Stimulated activated naive B cell treated with anti-CD40 and anti-IgM and Interleukin-4, amounts not matched to agents 10 μg/mL and 1 μg/mL and 100 μg/mL, for 72 hours (primary cell): ENCODE results near the gene DRC3.
A peak's percentile ranks its signal among the peaks of the same experiment; 100 is the strongest.

Experiments used
- ATAC-seq, 2 donors: fragments of 150-1000 bp; cut with Tn5 transposase; replicated peaks; 2 replicates each; pipeline ENCODE4 v1.10.0; 2021; ENCODE audit warnings: moderate library complexity in 1 of 2
- DNase-seq: peaks from one replicate; pipeline ENCODE4 v3.0.0; 2021
- H3K27ac Mint-ChIP-seq: one replicate; pipeline ENCODE4 v1.8.0; 2022; ENCODE audit warnings: mild to moderate bottlenecking, mixed read lengths
- H3K27me3 Mint-ChIP-seq, 2 donors: one replicate each; pipeline ENCODE4 v1.8.0; 2022; ENCODE audit warnings: mixed read lengths in 2 of 2
- H3K36me3 Mint-ChIP-seq, 2 donors: one replicate each; pipeline ENCODE4 v1.8.0; 2022; ENCODE audit warnings: mixed read lengths in 2 of 2, mild to moderate bottlenecking in 1 of 2
- H3K4me1 Mint-ChIP-seq, 2 donors: one replicate each; pipeline ENCODE4 v1.8.0; 2022; ENCODE audit warnings: mixed read lengths in 2 of 2, mild to moderate bottlenecking in 1 of 2
- H3K4me3 Mint-ChIP-seq, 2 donors: one replicate each; pipeline ENCODE4 v1.8.0; 2022; ENCODE audit warnings: mild to moderate bottlenecking in 2 of 2, mixed read lengths in 2 of 2, moderate library complexity in 1 of 2
- H3K9me3 Mint-ChIP-seq, 2 donors: one replicate each; pipeline ENCODE4 v1.8.0; 2022; ENCODE audit warnings: mixed read lengths in 2 of 2, mild to moderate bottlenecking in 1 of 2

Gene DRC3

GRCh38 chr17:17966399-17966798 is 6.3 kb upstream of the DRC3 start:
- no peak for DNase-seq
- no peaks in the 10 kb centered on the region for H3K9me3 Mint-ChIP-seq
- H3K4me1 Mint-ChIP-seq: peaks cover 18 to 20% of the 10 kb centered on the region in 2 donors
- H3K27me3 Mint-ChIP-seq: no peaks in the 10 kb centered on the region
- H3K4me3 Mint-ChIP-seq: no peak overlapping the region
- H3K36me3 Mint-ChIP-seq: no peaks in the 10 kb centered on the region
- H3K27ac Mint-ChIP-seq: no peak overlapping the region
- no peak for ATAC-seq

GRCh38 chr17:17970699-17971430 is 1.8 kb upstream of the DRC3 start:
- Mint-ChIP-seq H3K9me3 (no peaks in the 10 kb centered on the region), H3K4me3 (peak overlapping the region; percentile 96), H3K27me3 (no peaks in the 10 kb centered on the region), H3K36me3 (no peaks in the 10 kb centered on the region), H3K4me1 (peaks cover 13 to 14% of the 10 kb centered on the region in 2 donors), H3K27ac (peak overlapping the region; percentile 82)
- ATAC-seq (no peak), DNase-seq (no peak)

GRCh38 chr17:17971431-17972125 is 1.1 kb upstream of the DRC3 start:
- H3K9me3 Mint-ChIP-seq: no peaks in the 10 kb centered on the region
- H3K4me1 Mint-ChIP-seq: peaks cover 13 to 14% of the 10 kb centered on the region in 2 donors
- H3K27ac Mint-ChIP-seq: peak overlapping the region; percentile 82
- DNase-seq (peak; percentile 13), ATAC-seq (no peak)
- no peaks in the 10 kb centered on the region for H3K36me3 Mint-ChIP-seq
- H3K27me3 Mint-ChIP-seq: no peaks in the 10 kb centered on the region
- peak overlapping the region; percentile 96 for H3K4me3 Mint-ChIP-seq

GRCh38 chr17:17972952-17973254 is 241 bp downstream of the DRC3 start:
- no peaks in the 10 kb centered on the region for H3K36me3 Mint-ChIP-seq
- no peaks in the 10 kb centered on the region for H3K27me3 Mint-ChIP-seq
- H3K27ac Mint-ChIP-seq: peak overlapping the region; percentile 81
- DNase-seq (no peak), ATAC-seq (peak; percentile 0 to 1)
- H3K4me3 Mint-ChIP-seq: peak overlapping the region; percentile 96
- H3K9me3 Mint-ChIP-seq: no peaks in the 10 kb centered on the region
- peaks cover 11 to 14% of the 10 kb centered on the region in 2 donors for H3K4me1 Mint-ChIP-seq

DNA sequence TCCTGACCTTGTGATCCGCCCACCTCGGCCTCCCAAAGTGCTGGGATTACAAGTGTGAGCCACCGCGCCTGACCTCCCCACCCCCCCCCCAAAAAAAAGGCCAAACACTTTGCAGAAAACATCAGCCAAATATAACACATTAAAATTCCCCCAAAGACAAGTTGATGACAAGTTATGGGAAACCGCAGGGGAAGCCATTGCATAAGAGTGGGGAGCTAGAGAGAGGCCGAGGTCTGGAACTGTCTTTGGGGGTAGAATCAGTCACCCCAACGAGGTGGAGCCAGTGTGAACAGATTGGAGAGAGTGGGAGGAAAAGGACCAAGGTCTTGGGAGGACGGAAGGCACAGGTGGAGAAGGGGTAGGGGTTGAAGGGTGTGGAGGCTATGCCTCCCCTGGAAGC is 2.8 kb downstream of the DRC3 start:
- ATAC-seq (no peak), DNase-seq (no peak)
- Mint-ChIP-seq H3K9me3 (no peaks in the 10 kb centered on the region), H3K27me3 (no peaks in the 10 kb centered on the region), H3K4me3 (no peak overlapping the region), H3K27ac (no peak overlapping the region), H3K4me1 (peaks cover 16 to 24% of the 10 kb centered on the region in 2 donors), H3K36me3 (no peaks in the 10 kb centered on the region)

DNA sequence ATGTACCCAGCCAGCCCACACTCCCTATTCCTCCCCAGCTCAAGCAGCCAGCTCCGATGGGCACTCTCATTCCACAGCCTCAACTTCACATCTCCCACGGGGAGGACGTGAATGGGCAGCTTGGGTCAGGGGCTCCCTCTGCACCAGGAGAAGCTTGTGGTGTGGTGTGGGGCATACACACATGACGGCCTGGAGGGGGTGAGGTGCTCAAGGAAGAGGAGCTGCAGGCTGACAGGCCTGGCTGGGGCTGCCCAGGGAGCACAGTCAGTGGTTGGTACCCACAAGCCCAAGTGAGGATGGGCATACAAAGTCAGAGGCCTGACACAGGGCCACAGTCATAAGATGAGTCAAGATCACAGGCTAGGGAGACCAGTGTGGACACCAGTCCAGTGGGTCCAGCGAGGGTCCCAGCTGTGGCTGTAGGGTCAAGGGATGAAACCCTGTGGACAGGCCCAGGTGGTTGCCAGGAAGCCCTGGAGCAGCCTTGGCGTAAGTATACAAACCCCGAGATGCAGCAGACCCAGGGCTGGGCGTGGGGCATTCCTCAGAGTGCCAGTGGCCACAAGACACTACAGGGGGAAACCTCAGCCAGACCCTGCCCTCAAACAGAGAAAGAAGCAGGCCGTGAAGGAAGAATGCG is 4.4 kb downstream of the DRC3 start:
- Mint-ChIP-seq H3K27me3 (no peaks in the 10 kb centered on the region), H3K4me3 (no peak overlapping the region), H3K27ac (no peak overlapping the region), H3K4me1 (peaks cover 9 to 16% of the 10 kb centered on the region in 2 donors), H3K36me3 (no peaks in the 10 kb centered on the region), H3K9me3 (no peaks in the 10 kb centered on the region)
- ATAC-seq (no peak), DNase-seq (no peak)

- Mint-ChIP-seq H3K4me3 (no peak overlapping the region), H3K4me1 (peaks cover 6 to 16% of the 10 kb centered on the region in 2 donors), H3K27ac (no peak overlapping the region), H3K9me3 (no peaks in the 10 kb centered on the region), H3K36me3 (no peaks in the 10 kb centered on the region), H3K27me3 (no peaks in the 10 kb centered on the region)
- no peak for ATAC-seq
- no peak for DNase-seq
These were observed 6.1 kb downstream of the DRC3 start for GRCh38 chr17:17978481-17979424.

- Mint-ChIP-seq H3K4me3 (no peak overlapping the region), H3K27ac (no peak overlapping the region), H3K36me3 (no peaks in the 10 kb centered on the region), H3K27me3 (no peaks in the 10 kb centered on the region), H3K4me1 (peaks cover 6 to 16% of the 10 kb centered on the region in 2 donors), H3K9me3 (no peaks in the 10 kb centered on the region)
- ATAC-seq: no peak
- DNase-seq: no peak
These were observed 7.1 kb downstream of the DRC3 start for GRCh38 chr17:17979778-17980177.

DNA sequence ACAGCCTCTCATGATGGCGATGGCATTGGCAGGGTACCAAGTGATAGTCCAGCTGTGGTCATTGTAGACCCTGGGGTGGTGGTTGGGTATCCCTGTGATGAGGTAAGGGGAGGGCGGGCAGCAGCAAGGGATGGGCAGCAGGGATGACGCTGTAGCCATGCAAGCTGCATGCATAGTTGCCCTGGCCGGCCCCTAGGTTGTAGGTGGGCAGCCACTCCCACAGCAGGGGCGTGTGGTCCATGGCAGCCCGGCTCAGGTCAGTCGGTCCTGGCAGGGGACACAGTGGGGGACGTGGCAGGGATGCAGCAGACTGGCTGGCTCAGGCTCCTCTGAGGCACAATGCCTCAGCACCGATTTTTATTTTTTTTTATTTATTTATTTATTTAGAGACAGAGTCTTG is 8.7 kb downstream of the DRC3 start:
- ATAC-seq (no peak), DNase-seq (no peak)
- no peaks in the 10 kb centered on the region for H3K27me3 Mint-ChIP-seq
- H3K36me3 Mint-ChIP-seq: no peaks in the 10 kb centered on the region
- H3K4me3 Mint-ChIP-seq: no peak overlapping the region
- H3K9me3 Mint-ChIP-seq: no peaks in the 10 kb centered on the region
- no peak overlapping the region for H3K27ac Mint-ChIP-seq
- H3K4me1 Mint-ChIP-seq: peaks cover 6 to 16% of the 10 kb centered on the region in 2 donors

DNA sequence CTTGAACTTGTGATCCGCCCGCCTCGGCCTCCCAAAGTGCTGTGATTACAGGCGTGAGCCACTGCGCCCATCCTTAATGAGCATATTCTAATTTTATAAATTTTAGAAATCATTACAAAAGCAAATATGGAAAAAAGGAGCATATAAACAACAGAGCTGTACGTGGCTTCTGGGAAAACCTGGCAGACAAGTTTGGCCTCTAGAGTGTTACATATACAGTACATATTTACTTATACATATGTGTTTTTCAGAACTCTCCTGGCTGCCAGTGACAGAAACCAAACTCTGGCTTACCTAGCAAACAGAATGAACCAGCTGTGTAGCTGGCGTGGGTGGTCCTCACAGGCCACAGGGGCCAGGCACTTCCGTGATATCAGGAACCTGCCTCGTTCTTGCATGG is 10.1 kb downstream of the DRC3 start:
- H3K27ac Mint-ChIP-seq: no peak overlapping the region
- ATAC-seq: no peak
- DNase-seq: no peak
- H3K27me3 Mint-ChIP-seq: no peaks in the 10 kb centered on the region
- H3K4me3 Mint-ChIP-seq: no peak overlapping the region
- no peaks in the 10 kb centered on the region for H3K9me3 Mint-ChIP-seq
- H3K36me3 Mint-ChIP-seq: no peaks in the 10 kb centered on the region
- peaks cover 6 to 15% of the 10 kb centered on the region in 2 donors for H3K4me1 Mint-ChIP-seq

GRCh38 chr17:17983376-17983775 is 10.7 kb downstream of the DRC3 start:
- Mint-ChIP-seq H3K9me3 (no peaks in the 10 kb centered on the region), H3K4me1 (peaks cover 6 to 9% of the 10 kb centered on the region in 2 donors), H3K36me3 (no peaks in the 10 kb centered on the region), H3K27me3 (no peaks in the 10 kb centered on the region), H3K27ac (no peak overlapping the region), H3K4me3 (no peak overlapping the region)
- ATAC-seq: no peak
- DNase-seq: no peak

DNA sequence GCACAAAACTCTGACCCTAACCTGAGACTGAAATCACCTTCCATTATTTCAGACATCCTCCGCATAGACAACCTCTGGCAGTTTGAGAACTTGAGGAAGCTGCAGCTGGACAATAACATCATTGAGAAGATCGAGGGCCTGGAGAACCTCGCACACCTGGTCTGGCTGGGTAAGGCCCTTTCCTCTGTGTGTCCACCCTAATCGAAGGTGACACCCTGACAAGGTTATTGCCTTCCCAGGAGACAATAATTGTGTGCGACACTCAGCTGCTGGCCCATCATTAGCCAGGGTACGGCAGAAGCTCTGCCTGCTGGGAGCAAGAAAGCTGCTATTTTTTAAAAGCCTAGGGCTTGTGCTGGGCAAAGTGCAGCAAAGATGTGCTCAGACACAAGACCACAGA is 11.1 kb downstream of the DRC3 start:
- H3K27me3 Mint-ChIP-seq: no peaks in the 10 kb centered on the region
- no peaks in the 10 kb centered on the region for H3K36me3 Mint-ChIP-seq
- H3K27ac Mint-ChIP-seq: no peak overlapping the region
- H3K4me1 Mint-ChIP-seq: peaks cover 4 to 5% of the 10 kb centered on the region in 2 donors
- no peaks in the 10 kb centered on the region for H3K9me3 Mint-ChIP-seq
- no peak for ATAC-seq
- H3K4me3 Mint-ChIP-seq: no peak overlapping the region
- no peak for DNase-seq

DNA sequence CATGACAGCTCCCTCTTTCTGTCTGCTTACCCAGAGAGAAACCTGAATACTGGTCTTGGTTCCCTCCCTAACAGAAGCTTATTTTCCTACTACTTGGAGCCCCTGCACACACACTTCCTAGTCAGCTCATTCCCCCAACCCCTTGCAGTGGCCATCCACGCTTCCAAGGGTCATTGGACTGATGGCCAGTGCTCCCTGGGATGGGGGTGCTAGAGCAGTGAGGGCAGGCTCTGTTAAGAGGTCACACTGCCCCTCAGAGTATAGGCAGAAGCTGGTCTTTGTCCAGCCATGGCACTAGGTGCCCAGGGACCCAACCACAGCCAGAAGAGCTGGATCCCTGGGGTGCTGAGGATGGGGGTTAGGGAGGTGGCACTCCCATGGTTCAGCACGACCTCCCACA is 12.5 kb downstream of the DRC3 start:
- Mint-ChIP-seq H3K4me3 (no peak overlapping the region), H3K27me3 (no peaks in the 10 kb centered on the region), H3K27ac (no peak overlapping the region), H3K36me3 (peaks cover 0 to 3% of the 10 kb centered on the region in 2 donors), H3K4me1 (no peaks in the 10 kb centered on the region), H3K9me3 (no peaks in the 10 kb centered on the region)
- ATAC-seq (peak in 1 of 2 donors; percentile 8), DNase-seq (no peak)

DNA sequence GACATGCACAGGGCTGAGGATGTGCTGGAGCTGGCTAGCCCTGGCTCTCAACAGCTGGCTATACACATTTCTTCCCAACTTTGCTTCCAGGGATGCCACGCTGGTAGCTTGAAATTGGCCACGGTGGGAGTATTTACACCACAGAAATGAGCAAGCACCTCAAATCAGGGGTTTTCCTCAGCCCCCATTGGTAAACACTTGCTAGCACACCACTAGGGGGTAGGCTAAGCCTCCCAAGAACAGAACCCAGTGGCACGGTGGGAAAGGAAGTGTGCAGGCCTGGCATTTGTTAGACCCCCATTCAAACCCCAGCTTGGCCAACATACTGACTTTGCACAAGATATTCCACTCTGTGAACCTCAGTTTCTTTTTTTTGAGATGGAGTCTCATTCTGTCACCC is 12.9 kb downstream of the DRC3 start:
- no peak overlapping the region for H3K27ac Mint-ChIP-seq
- H3K36me3 Mint-ChIP-seq: peaks cover 0 to 3% of the 10 kb centered on the region in 2 donors
- H3K27me3 Mint-ChIP-seq: no peaks in the 10 kb centered on the region
- no peak for DNase-seq
- ATAC-seq: peak; percentile 54 to 62
- H3K9me3 Mint-ChIP-seq: no peaks in the 10 kb centered on the region
- no peak overlapping the region for H3K4me3 Mint-ChIP-seq
- peaks cover 3 to 4% of the 10 kb centered on the region in 2 donors for H3K4me1 Mint-ChIP-seq
